H1 (cell line): ENCODE data around the gene CAMTA1. TPM values are rescaled to one million over a fixed set of nuclear protein-coding genes. Genes with fewer than 3 reads are reported as not detected.

Experiments used
- CEBPB ChIP-seq: IDR thresholded peaks from 2 replicates; pipeline ENCODE4 v1.6.1; 2012; ENCODE audit warnings: low read depth, low read length
- EGR1 ChIP-seq: IDR thresholded peaks from 2 replicates; pipeline ENCODE4 v1.6.1; 2011; ENCODE audit warnings: low read depth, low read length, borderline replicate concordance
- MAFK ChIP-seq: IDR thresholded peaks from 2 replicates; pipeline ENCODE4 v1.6.1; 2012; ENCODE audit warnings: low read depth, mild to moderate bottlenecking, improper control_type of control experiment, low read length
- MAX ChIP-seq: IDR thresholded peaks from 2 replicates; pipeline ENCODE4 v1.6.1; 2012; ENCODE audit warnings: inconsistent platforms
- NANOG ChIP-seq: IDR thresholded peaks from 2 replicates; pipeline ENCODE4 v1.6.1; 2011; ENCODE audit warnings: low read length, low read depth, mild to moderate bottlenecking, inconsistent platforms; ENCODE audit not compliant: insufficient read depth, poor library complexity, severe bottlenecking
- polyA plus RNA-seq, 7 experiments: library from polyadenylated mRNA; depleted of rRNA in 3 of 7; stranded (reverse) in 5 of 7; unstranded in 2 of 7; fragments of >200 nt in 5 of 7; fragments of 200-250 nt in 2 of 7; gene quantifications; 1 replicate in 5 of 7; 2 replicates in 1 of 7; 4 replicates in 1 of 7; pipeline versions ENCODE4 v1.2.1 to v1.2.3, GENCODE V29; 2011 to 2013; ENCODE audit warnings: missing spikeins in 2 of 7, mixed read lengths in 2 of 7
- total RNA-seq: library from RNA; stranded (reverse); fragmentation: NEBNext Ultra II Directional; extraction: Animal tissue kit (Norgen Biotek cat#: 25700); gene quantifications from 2 replicates; pipeline ENCODE4 v1.2.1, GENCODE V29; 2021

The CAMTA1 gene
- total and polyA plus RNA-seq, 2 of the 8 experiments (the other 6 are each of a cell fraction or from before 2014, with no cell fraction given) = 65.0 to 119 TPM

DNA sequence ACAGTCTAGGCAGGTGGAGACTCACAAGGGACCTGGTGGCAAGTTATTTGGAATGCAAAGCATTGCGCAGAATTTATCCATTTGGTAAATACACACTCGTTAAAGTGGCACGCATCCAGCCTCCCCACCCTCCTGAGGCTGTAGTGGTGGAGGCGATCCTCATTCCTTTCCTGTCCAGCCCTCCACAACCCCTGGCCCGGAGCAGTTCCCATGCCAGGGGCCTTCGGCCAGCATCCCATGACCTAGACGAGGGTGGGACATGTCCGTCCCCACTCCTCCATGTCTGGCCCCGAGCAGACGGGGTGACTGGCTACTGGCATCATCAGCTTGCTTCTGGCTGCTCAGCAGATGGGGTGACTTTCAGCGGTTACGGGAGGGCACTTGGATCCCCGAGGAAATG lies 704.3 kb downstream of the CAMTA1 start (continued):
- TF ChIP-seq NANOG (no peak), MAFK (no peak), EGR1 (no peak), MAX (no peak), CEBPB (no peak)
